K562 (cell line): ENCODE measurements around the gene HAS3. TPM values are rescaled to one million over a fixed set of nuclear protein-coding genes. Genes with fewer than 3 reads are reported as not detected.

Experiments used
- ATAC-seq: fragments of 200-7000 bp; cut with Tn5 transposase; 3 replicates; pipeline ENCODE4 v1.9.1; 2020; ENCODE audit warnings: moderate library complexity
- BruUV-seq: library from RNA; stranded (reverse); fragments of 400-500 nt; replicated peaks from 2 replicates; lab custom pipeline; 2021; lab: Mats Ljungman, UMichigan
- CTCF ChIA-PET: fragments of 300-600 bp; formaldehyde crosslinking; extraction: SDS; loops from one replicate; lab custom pipeline; 2021; ENCODE audit warnings: low intra/inter-chr PET ratio; lab: Yijun Ruan, JAX
- POLR2A ChIA-PET: fragments of 300-600, 350-650 bp; sonication (Branson Sonifier 250); formaldehyde crosslinking; extraction: SDS; loops from one replicate; lab custom pipeline; 2021; ENCODE audit warnings: antibody characterized with exemption, inconsistent platforms; lab: Yijun Ruan, JAX
- DNase-seq, 4 experiments: peaks; one replicate each; pipeline versions ENCODE4 v3.0.0 to v3.0.0-alpha.2; 2011 to 2018; ENCODE audit warnings: low spot score in 3 of 4, mixed read lengths in 3 of 4; ENCODE audit errors: extremely low read depth in 1 of 4
- FAIRE-seq: peaks from 2 replicates; lab custom pipeline; 2011; peaks lifted over from hg19 to GRCh38; lab: Jason Lieb, UNC
- H2AFZ ChIP-seq: 2 replicates; pipeline ENCODE4 v1.6.0; 2011; ENCODE audit warnings: low read depth, low read length, control low read depth, inconsistent platforms
- H3K27ac ChIP-seq: fragments of 200-600 bp; 3 replicates; pipeline ENCODE4 v1.8.0; 2011; ENCODE audit warnings: low read depth, mild to moderate bottlenecking, control low read depth, inconsistent platforms, low read length, moderate library complexity, mixed read lengths; ENCODE audit errors: extremely low read depth
- H3K27me3 ChIP-seq, 2 experiments: fragments of 300-600 bp in 1 of 2; 2 replicates in 1 of 2; 3 replicates in 1 of 2; pipeline versions ENCODE4 v1.6.0 to v1.8.0; 2011; ENCODE audit warnings: inconsistent platforms in 2 of 2, low read length in 2 of 2, mild to moderate bottlenecking in 1 of 2, mixed read lengths in 1 of 2, moderate library complexity in 1 of 2; ENCODE audit not compliant: control insufficient read depth in 2 of 2, insufficient read depth in 2 of 2
- H3K36me3 ChIP-seq: fragments of 300-600 bp; 3 replicates; pipeline ENCODE4 v1.8.0; 2011; ENCODE audit warnings: mild to moderate bottlenecking, low read length, inconsistent platforms; ENCODE audit not compliant: control insufficient read depth, insufficient read depth
- H3K4me1 ChIP-seq, 2 experiments: fragments of 200-600 bp in 1 of 2; replicated peaks in 1 of 2; 2 replicates in 1 of 2; 3 replicates in 1 of 2; pipeline versions ENCODE4 v1.5.1 to v1.8.0; 2011; ENCODE audit warnings: inconsistent platforms in 2 of 2, low read length in 2 of 2, mild to moderate bottlenecking in 1 of 2, mixed read lengths in 1 of 2, moderate library complexity in 1 of 2; ENCODE audit not compliant: control insufficient read depth in 2 of 2, insufficient read depth in 2 of 2
- H3K4me2 ChIP-seq: 2 replicates; pipeline ENCODE4 v1.6.1; 2011; ENCODE audit warnings: low read length, control low read depth, inconsistent platforms, mixed read lengths; ENCODE audit not compliant: insufficient read depth
- H3K4me3 ChIP-seq: fragments of 200-600 bp; sonication (generic), shearing (Covaris generic); 2 replicates; pipeline ENCODE4 v1.5.1; 2016; ENCODE audit warnings: control low read depth, inconsistent platforms
- H3K79me2 ChIP-seq: fragments of 200-600 bp; 3 replicates; pipeline ENCODE4 v1.8.0; 2011; ENCODE audit warnings: low read length, inconsistent platforms; ENCODE audit not compliant: control insufficient read depth, insufficient read depth
- H3K9ac ChIP-seq, 2 experiments: 2 replicates each; pipeline versions ENCODE4 v1.6.0 to v1.6.1; 2011; ENCODE audit warnings: low read depth in 2 of 2, low read length in 2 of 2, control low read depth in 1 of 2, inconsistent platforms in 1 of 2, mild to moderate bottlenecking in 1 of 2, mixed read lengths in 1 of 2; ENCODE audit not compliant: insufficient read depth in 1 of 2
- H3K9me1 ChIP-seq: one replicate; pipeline ENCODE4 v1.6.0; 2011; ENCODE audit warnings: inconsistent platforms, mild to moderate bottlenecking, low read length, moderate library complexity; ENCODE audit not compliant: control insufficient read depth, insufficient read depth
- H3K9me3 ChIP-seq: replicated peaks from 2 replicates; pipeline ENCODE4 v1.5.1; 2011; ENCODE audit warnings: low read depth, low read length, inconsistent platforms; ENCODE audit not compliant: control insufficient read depth, insufficient read depth
- H4K20me1 ChIP-seq: replicated peaks from 2 replicates; pipeline ENCODE4 v1.6.1; 2011; ENCODE audit warnings: low read length, inconsistent platforms, mixed read lengths; ENCODE audit not compliant: control insufficient read depth, insufficient read depth
- ARNT ChIP-seq, 2 experiments: fragments of 450-650 bp; IDR thresholded peaks; 2 replicates each; pipeline ENCODE4 v1.6.1; 2016; ENCODE audit warnings: mild to moderate bottlenecking in 1 of 2
- ATF7 ChIP-seq: fragments of 450-650 bp; IDR thresholded peaks from 2 replicates; pipeline ENCODE4 v1.7.1; 2014; ENCODE audit warnings: mild to moderate bottlenecking, moderate library complexity
- BDP1 ChIP-seq: IDR thresholded peaks from 3 replicates; pipeline ENCODE4 v1.6.1; 2011; ENCODE audit not compliant: insufficient read length, insufficient read depth
- MTA3 ChIP-seq: fragments of 450-650 bp; formaldehyde crosslinking; IDR thresholded peaks from 2 replicates; pipeline ENCODE4 v1.6.1; 2017; ENCODE audit warnings: mild to moderate bottlenecking, borderline replicate concordance
- SNRNP70 ChIP-seq: fragments of 200-400 bp; formaldehyde crosslinking; optimal IDR thresholded peaks from 2 replicates; pipeline ENCODE3; 2017; ENCODE audit warnings: low read depth, low read length
- SRSF9 ChIP-seq: fragments of 200-400 bp; formaldehyde crosslinking; IDR thresholded peaks from 2 replicates; pipeline ENCODE4 v1.6.1; 2017; ENCODE audit warnings: low read depth, low read length, borderline replicate concordance
- TFE3 ChIP-seq: fragments of 450-650 bp; formaldehyde crosslinking; IDR thresholded peaks from 2 replicates; pipeline ENCODE4 v1.4.0; 2020; ENCODE audit warnings: mild to moderate bottlenecking, mixed read lengths
- ZNF197 ChIP-seq: fragments of 200-800 bp; sonication (Bioruptor generic); IDR thresholded peaks from 2 replicates; pipeline ENCODE4 v1.6.1; 2016; ENCODE audit warnings: low read depth, missing genetic modification characterization, missing compliant biosample characterization
- WGBS: fragments of 100-300 bp; shearing (Covaris generic); methylation state at CpG from one replicate; pipeline ENCODE4 v1.1.6; 2016; ENCODE audit warnings: low coverage, mixed read lengths; ENCODE audit not compliant: insufficient coverage; ENCODE audit errors: missing lambda C conversion rate; 5-methylcytosine and 5-hydroxymethylcytosine counted together
- in situ Hi-C: fragments of 300-500 bp; cut with MboI; formaldehyde crosslinking; loops from 4 replicates; pipeline ENCODE4 v1.15.0; 2018; ENCODE audit warnings: inconsistent platforms, mixed read lengths
- intact Hi-C: fragments of 100-400 bp; cut with micrococcal nuclease; formaldehyde crosslinking; loops from 2 replicates; pipeline ENCODE4 v1.14.2; 2022
- polyA plus RNA-seq, 8 experiments: library from polyadenylated mRNA; depleted of rRNA in 4 of 8; stranded (reverse) in 5 of 8; unstranded in 3 of 8; fragments of >200 nt; fragmentation: Nextera tagmentation in 2 of 8; fragmentation: Illumina TruSeq in 1 of 8; extraction: Ambion mirVana in 2 of 8; extraction: Trizol in 1 of 8; gene quantifications; 2 replicates each; pipeline versions ENCODE4 v1.2.1 to v1.2.3, GENCODE V29; 2011 to 2014; ENCODE audit warnings: inconsistent platforms in 1 of 8, missing spikeins in 1 of 8
- total RNA-seq, 7 experiments: library from RNA; depleted of rRNA in 6 of 7; stranded (reverse); fragments of >200 nt in 6 of 7; fragmentation: Illumina TruSeq in 2 of 7; extraction: Trizol in 2 of 7; gene quantifications; 2 replicates each; pipeline versions ENCODE4 v1.2.1 to v1.2.3, GENCODE V29; 2011 to 2021; ENCODE audit warnings: low replicate concordance in 1 of 7
- TF ChIP-seq, protein P1 (sequence below): sonication (generic); formaldehyde crosslinking; IDR thresholded peaks from 2 replicates; pipeline ENCODE4 v1.8.0; 2022; ENCODE audit warnings: missing genetic modification reagents, mild to moderate bottlenecking, borderline replicate concordance
- TF ChIP-seq, protein P2 (sequence below), 2 experiments: fragments of 450-650 bp; IDR thresholded peaks; 2 replicates each; pipeline ENCODE4 v1.6.1; 2016; ENCODE audit warnings: mild to moderate bottlenecking in 2 of 2, borderline replicate concordance in 1 of 2, low read depth in 1 of 2, moderate library complexity in 1 of 2

Gene HAS3
- total and polyA plus RNA-seq, 9 of the 15 experiments (the other 6 are each of a cell fraction or from before 2014, with no cell fraction given): 0.04 to 0.33 (median 0.13) TPM; not detected in 1

DNA sequence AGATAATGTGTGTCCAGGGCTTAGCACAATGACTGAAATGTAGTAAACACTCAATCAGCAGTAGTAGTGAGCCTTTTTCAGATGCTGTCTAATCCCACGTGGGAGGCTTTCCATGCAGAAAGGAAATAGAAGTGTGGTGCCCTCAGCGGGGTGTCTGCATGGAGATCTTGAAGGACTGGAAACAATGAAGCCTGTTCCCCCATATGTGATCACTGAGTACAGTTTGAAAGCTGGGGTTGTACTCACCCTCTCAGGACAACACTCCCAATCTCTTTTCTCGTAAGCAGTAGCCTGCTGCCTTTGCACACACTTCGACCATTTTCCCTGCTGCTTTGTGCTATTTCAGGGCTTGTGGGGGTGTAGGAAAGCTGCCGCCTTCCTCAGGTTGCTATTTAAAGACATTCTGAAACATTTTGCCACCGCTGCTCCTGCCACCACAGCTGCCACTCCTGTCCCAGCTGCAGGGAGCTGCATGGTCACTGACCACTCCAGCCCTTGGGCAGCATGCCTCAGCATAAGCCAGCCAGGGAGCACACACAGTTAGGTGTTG lies 40.6 kb upstream of the HAS3 start:
- H3K27ac ChIP-seq: no peak overlapping the region
- intact Hi-C loops (no loop called here), in situ Hi-C loops (no loop called here)
- no peaks in the 10 kb centered on the region for H3K36me3 ChIP-seq
- no peak for DNase-seq
- H3K4me1 ChIP-seq: no peaks in the 10 kb centered on the region; a peak in 1 of 5 replicates
- no peaks in the 10 kb centered on the region for H3K79me2 ChIP-seq
- no peak; the same call in 2 of the 3 replicates for ATAC-seq
- 30% methylated on average over 6 of the region's 6 CpGs for WGBS
- H3K9ac ChIP-seq: peak overlapping the region in 1 of 2 experiments; percentile 55; a peak in 1 of 4 replicates
- ChIA-PET POLR2A (interaction anchor here (0.9 to 1.8 kb wide), 3 partner anchors 9 to 12 kb away, joined by 3 to 8 read pairs (median 4); no protein-coding TSS in a partner anchor), CTCF (no interaction called here)
- H3K4me3 ChIP-seq: no peak overlapping the region
- H2AFZ ChIP-seq: no peak overlapping the region
- H4K20me1 ChIP-seq: 0 out of 2 replicates have a peak, but pooled peaks cover 2% of the 10 kb centered on the region
- H3K4me2 ChIP-seq: no peak overlapping the region
- FAIRE-seq: no peak
- TF ChIP-seq ZNF197 (CRISPR knock-in tag) (no peak), BDP1 (no peak), SNRNP70 (no peak), MTA3 (no peak), ARNT (IDR thresholded peaks at IDR 0.05) (no peak), SRSF9 (no peak), ATF7 (no peak), TFE3 (CRISPR knock-in tag) (no peak)
- TF ChIP-seq, protein P1, sequence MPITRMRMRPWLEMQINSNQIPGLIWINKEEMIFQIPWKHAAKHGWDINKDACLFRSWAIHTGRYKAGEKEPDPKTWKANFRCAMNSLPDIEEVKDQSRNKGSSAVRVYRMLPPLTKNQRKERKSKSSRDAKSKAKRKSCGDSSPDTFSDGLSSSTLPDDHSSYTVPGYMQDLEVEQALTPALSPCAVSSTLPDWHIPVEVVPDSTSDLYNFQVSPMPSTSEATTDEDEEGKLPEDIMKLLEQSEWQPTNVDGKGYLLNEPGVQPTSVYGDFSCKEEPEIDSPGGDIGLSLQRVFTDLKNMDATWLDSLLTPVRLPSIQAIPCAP: no peak
- TF ChIP-seq, protein P2, sequence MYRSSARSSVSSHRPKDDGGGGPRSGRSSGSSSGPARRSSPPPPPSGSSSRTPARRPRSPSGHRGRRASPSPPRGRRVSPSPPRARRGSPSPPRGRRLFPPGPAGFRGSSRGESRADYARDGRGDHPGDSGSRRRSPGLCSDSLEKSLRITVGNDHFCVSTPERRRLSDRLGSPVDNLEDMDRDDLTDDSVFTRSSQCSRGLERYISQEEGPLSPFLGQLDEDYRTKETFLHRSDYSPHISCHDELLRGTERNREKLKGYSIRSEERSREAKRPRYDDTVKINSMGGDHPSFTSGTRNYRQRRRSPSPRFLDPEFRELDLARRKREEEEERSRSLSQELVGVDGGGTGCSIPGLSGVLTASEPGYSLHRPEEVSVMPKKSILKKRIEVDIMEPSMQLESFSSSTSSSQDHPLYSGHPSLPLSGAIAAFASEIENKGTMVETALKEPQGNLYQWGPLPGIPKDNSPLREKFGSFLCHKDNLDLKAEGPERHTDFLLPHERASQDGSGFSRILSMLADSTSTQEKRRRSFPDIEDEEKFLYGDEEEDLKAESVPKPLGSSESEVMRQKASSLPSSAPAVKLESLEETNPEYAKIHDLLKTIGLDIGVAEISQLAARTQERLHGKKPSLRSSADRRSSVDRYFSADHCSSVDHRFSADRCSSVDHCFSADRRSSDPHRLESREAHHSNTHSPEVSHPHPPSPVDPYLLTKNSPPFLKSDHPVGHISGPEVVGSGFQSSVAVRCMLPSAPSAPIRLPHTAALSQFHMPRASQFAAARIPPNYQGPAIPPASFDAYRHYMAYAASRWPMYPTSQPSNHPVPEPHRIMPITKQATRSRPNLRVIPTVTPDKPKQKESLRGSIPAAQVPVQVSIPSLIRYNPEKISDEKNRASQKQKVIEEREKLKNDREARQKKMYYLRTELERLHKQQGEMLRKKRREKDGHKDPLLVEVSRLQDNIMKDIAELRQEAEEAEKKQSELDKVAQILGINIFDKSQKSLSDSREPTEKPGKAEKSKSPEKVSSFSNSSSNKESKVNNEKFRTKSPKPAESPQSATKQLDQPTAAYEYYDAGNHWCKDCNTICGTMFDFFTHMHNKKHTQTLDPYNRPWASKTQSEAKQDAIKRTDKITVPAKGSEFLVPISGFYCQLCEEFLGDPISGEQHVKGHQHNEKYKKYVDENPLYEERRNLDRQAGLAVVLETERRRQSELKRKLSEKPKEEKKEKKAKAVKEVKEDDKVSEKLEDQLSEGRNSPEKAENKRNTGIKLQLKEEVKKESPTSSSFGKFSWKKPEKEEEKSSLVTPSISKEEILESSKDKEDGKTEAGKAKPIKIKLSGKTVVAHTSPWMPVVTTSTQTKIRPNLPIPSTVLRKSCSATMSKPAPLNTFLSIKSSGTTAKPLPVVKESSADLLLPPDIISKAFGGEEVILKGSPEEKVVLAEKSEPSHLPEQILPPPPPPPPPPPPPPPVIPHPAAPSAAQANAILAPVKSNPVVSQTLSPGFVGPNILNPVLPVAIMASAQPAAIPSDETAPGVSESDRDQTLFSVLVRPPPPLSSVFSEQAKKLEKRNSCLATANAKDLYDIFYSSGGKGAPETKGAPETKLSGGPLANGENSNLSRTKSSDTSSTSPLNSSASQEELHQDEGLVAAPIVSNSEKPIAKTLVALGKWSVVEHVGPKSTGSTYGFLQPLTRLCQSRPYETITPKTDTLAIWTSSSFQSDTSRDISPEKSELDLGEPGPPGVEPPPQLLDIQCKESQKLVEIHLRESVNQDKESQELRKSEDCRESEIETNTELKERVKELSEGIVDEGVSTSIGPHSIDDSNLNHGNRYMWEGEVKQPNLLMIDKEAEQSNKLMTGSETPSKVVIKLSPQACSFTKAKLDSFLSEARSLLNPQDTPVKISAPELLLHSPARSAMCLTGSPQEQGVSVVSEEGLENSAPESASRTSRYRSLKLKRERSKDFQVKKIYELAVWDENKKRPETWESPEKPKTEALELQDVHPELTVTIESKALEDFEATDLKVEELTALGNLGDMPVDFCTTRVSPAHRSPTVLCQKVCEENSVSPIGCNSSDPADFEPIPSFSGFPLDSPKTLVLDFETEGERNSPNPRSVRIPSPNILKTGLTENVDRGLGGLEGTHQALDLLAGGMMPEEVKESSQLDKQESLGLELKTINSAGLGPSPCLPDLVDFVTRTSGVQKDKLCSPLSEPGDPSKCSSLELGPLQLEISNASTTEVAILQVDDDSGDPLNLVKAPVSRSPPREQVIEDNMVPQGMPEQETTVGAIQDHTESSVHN (IDR thresholded peaks at IDR 0.05; ENCODE audit: borderline replicate concordance in 1 of 2, low read depth in 1 of 2): no peak
- no peaks in the 10 kb centered on the region for H3K27me3 ChIP-seq
- H3K9me1 ChIP-seq: no peaks in the 10 kb centered on the region
- no peaks in the 10 kb centered on the region for H3K9me3 ChIP-seq
- BruUV-seq: no TSS peak
